H9 (cell line): ENCODE data around the gene GRB10. TPM values are rescaled to one million over a fixed set of nuclear protein-coding genes. Genes with fewer than 3 reads are reported as not detected.
A peak's percentile ranks its signal among the peaks of the same experiment; 100 is the strongest.

Source experiments
- DNase-seq: peaks from one replicate; pipeline ENCODE4 v3.0.0-alpha.2; 2017
- H2AFZ ChIP-seq: one replicate; pipeline ENCODE4 v1.6.1; 2013; ENCODE audit warnings: mild to moderate bottlenecking, low read length, control low read depth, moderate library complexity
- H2AK5ac ChIP-seq: 2 replicates; pipeline ENCODE4 v1.6.1; 2013; ENCODE audit warnings: low read length, control low read depth, mixed read lengths; ENCODE audit not compliant: insufficient read length
- H2BK120ac ChIP-seq: one replicate; pipeline ENCODE4 v1.6.1; 2013; ENCODE audit warnings: low read depth, mild to moderate bottlenecking, low read length, control low read depth, inconsistent platforms; ENCODE audit not compliant: poor library complexity, severe bottlenecking
- H2BK12ac ChIP-seq: 2 replicates; pipeline ENCODE4 v1.6.1; 2013; ENCODE audit warnings: low read length, control low read depth, mixed read lengths, low read depth; ENCODE audit not compliant: insufficient read length
- H2BK15ac ChIP-seq: 2 replicates; pipeline ENCODE4 v1.6.1; 2013; ENCODE audit warnings: low read depth, low read length, control low read depth
- H2BK20ac ChIP-seq: one replicate; pipeline ENCODE4 v1.6.1; 2013; ENCODE audit warnings: low read depth, mild to moderate bottlenecking, low read length, control low read depth, inconsistent platforms; ENCODE audit not compliant: poor library complexity, severe bottlenecking
- H2BK5ac ChIP-seq: 2 replicates; pipeline ENCODE4 v1.6.1; 2013; ENCODE audit warnings: low read length, control low read depth, mixed read lengths; ENCODE audit not compliant: insufficient read length
- H3K14ac ChIP-seq: 2 replicates; pipeline ENCODE4 v1.6.1; 2013; ENCODE audit warnings: low read length, control low read depth; ENCODE audit not compliant: insufficient read depth
- H3K18ac ChIP-seq: 2 replicates; pipeline ENCODE4 v1.6.1; 2013; ENCODE audit warnings: low read depth, mild to moderate bottlenecking, mixed read lengths, low read length, control low read depth; ENCODE audit not compliant: insufficient read length
- H3K23ac ChIP-seq: 2 replicates; pipeline ENCODE4 v1.6.1; 2013; ENCODE audit warnings: low read length, control low read depth, mixed read lengths, low read depth; ENCODE audit not compliant: insufficient read length
- H3K23me2 ChIP-seq: 2 replicates; pipeline ENCODE4 v1.6.1; 2013; ENCODE audit warnings: low read depth, mild to moderate bottlenecking, mixed read lengths, low read length, control low read depth; ENCODE audit not compliant: insufficient read length, poor library complexity, severe bottlenecking
- H3K27ac ChIP-seq: 2 replicates; pipeline ENCODE4 v1.5.1; 2013; ENCODE audit warnings: low read length, control low read depth, mixed read lengths, low read depth; ENCODE audit not compliant: insufficient read length
- H3K27me3 ChIP-seq: 2 replicates; pipeline ENCODE4 v1.6.1; 2013; ENCODE audit warnings: low read length, control low read depth, inconsistent platforms; ENCODE audit not compliant: insufficient read depth
- H3K4ac ChIP-seq: 2 replicates; pipeline ENCODE4 v1.6.1; 2013; ENCODE audit warnings: low read depth, mild to moderate bottlenecking, control low read depth, inconsistent platforms, low read length, moderate library complexity
- H3K4me1 ChIP-seq: 2 replicates; pipeline ENCODE4 v1.6.1; 2013; ENCODE audit warnings: low read length, control low read depth, inconsistent platforms; ENCODE audit not compliant: insufficient read depth
- H3K4me2 ChIP-seq: 2 replicates; pipeline ENCODE4 v1.6.1; 2013; ENCODE audit warnings: low read length, control low read depth, mixed read lengths; ENCODE audit not compliant: insufficient read length, insufficient read depth
- H3K56ac ChIP-seq: 2 replicates; pipeline ENCODE4 v1.6.1; 2013; ENCODE audit warnings: low read depth, mild to moderate bottlenecking, mixed read lengths, low read length, control low read depth; ENCODE audit not compliant: insufficient read length
- H3K79me1 ChIP-seq: 2 replicates; pipeline ENCODE4 v1.6.1; 2013; ENCODE audit warnings: low read depth, mild to moderate bottlenecking, moderate library complexity, low read length, control low read depth, inconsistent platforms; ENCODE audit not compliant: insufficient read depth, poor library complexity, severe bottlenecking
- H3K79me2 ChIP-seq: 2 replicates; pipeline ENCODE4 v1.6.1; 2013; ENCODE audit warnings: low read length, control low read depth, inconsistent platforms; ENCODE audit not compliant: insufficient read depth
- H3K9ac ChIP-seq: 2 replicates; pipeline ENCODE4 v1.6.1; 2013; ENCODE audit warnings: low read length, control low read depth, mixed read lengths; ENCODE audit not compliant: insufficient read length; ENCODE audit errors: extremely low read depth
- H3K9me3 ChIP-seq: one replicate; pipeline ENCODE4 v1.6.1; 2013; ENCODE audit warnings: low read depth, low read length, inconsistent platforms; ENCODE audit not compliant: control insufficient read depth
- H3T11ph ChIP-seq: one replicate; pipeline ENCODE4 v1.6.1; 2013; ENCODE audit warnings: mild to moderate bottlenecking, low read length, control low read depth, inconsistent platforms
- H4K20me1 ChIP-seq: one replicate; pipeline ENCODE4 v1.6.1; 2013; ENCODE audit not compliant: control insufficient read depth, insufficient read length, insufficient read depth
- H4K5ac ChIP-seq: 2 replicates; pipeline ENCODE4 v1.6.1; 2013; ENCODE audit warnings: low read depth, mild to moderate bottlenecking, mixed read lengths, low read length, control low read depth; ENCODE audit not compliant: insufficient read length
- H4K8ac ChIP-seq: replicated peaks from 2 replicates; pipeline ENCODE4 v1.6.1; 2013; ENCODE audit warnings: low read length, control low read depth, mixed read lengths, low read depth; ENCODE audit not compliant: insufficient read length
- H4K91ac ChIP-seq: 2 replicates; pipeline ENCODE4 v1.6.1; 2013; ENCODE audit warnings: low read depth, mild to moderate bottlenecking, moderate library complexity, mixed read lengths, low read length, control low read depth; ENCODE audit not compliant: insufficient read length
- H3K27ac Mint-ChIP-seq, 3 experiments: 2 replicates in 2 of 3; 3 replicates in 1 of 3; pipeline ENCODE4 v1.8.0; 2020 to 2021; ENCODE audit warnings: mixed read lengths in 3 of 3, mild to moderate bottlenecking in 1 of 3, moderate library complexity in 1 of 3
- H3K27me3 Mint-ChIP-seq: 2 replicates; pipeline ENCODE4 v1.8.0; 2021; ENCODE audit warnings: low read depth, mild to moderate bottlenecking, moderate library complexity, mixed read lengths
- H3K36me3 Mint-ChIP-seq, 3 experiments: 2 replicates in 2 of 3; 3 replicates in 1 of 3; pipeline ENCODE4 v1.8.0; 2020 to 2021; ENCODE audit warnings: low read depth in 3 of 3, mixed read lengths in 3 of 3; ENCODE audit not compliant: insufficient read depth in 1 of 3
- H3K4me1 Mint-ChIP-seq, 2 experiments: 2 replicates each; pipeline ENCODE4 v1.8.0; 2020; ENCODE audit warnings: mixed read lengths in 2 of 2
- H3K4me3 Mint-ChIP-seq, 2 experiments: 2 replicates in 1 of 2; 3 replicates in 1 of 2; pipeline ENCODE4 v1.8.0; 2020 to 2021; ENCODE audit warnings: mild to moderate bottlenecking in 2 of 2, mixed read lengths in 2 of 2, moderate library complexity in 1 of 2
- H3K9me3 Mint-ChIP-seq, 2 experiments: 2 replicates in 1 of 2; 3 replicates in 1 of 2; pipeline ENCODE4 v1.8.0; 2020; ENCODE audit warnings: mild to moderate bottlenecking in 2 of 2, mixed read lengths in 2 of 2, moderate library complexity in 1 of 2
- WGBS: extraction: QIAGEN DNeasy Blood & Tissue Kit; methylation state at CpG from one replicate; pipeline ENCODE4 v1.1.7; 2013; ENCODE audit warnings: missing lambda C conversion rate, low lambda C conversion rate, mixed read lengths; ENCODE audit not compliant: insufficient read length; ENCODE audit errors: extremely low coverage; 5-methylcytosine and 5-hydroxymethylcytosine counted together
- total RNA-seq: library from RNA; stranded (reverse); gene quantifications from 2 replicates; pipeline ENCODE4 v1.2.1, GENCODE V29; 2021
- TF ChIP-seq, protein P1 (sequence below): fragments of 200-600 bp; sonication (generic); conservative IDR thresholded peaks from 3 replicates; pipeline ENCODE4 v1.8.0; 2021; ENCODE audit warnings: antibody characterized with exemption, mild to moderate bottlenecking

The GRB10 gene
- total RNA-seq, 1 experiment from 2014 or later, result 108 TPM

DNA sequence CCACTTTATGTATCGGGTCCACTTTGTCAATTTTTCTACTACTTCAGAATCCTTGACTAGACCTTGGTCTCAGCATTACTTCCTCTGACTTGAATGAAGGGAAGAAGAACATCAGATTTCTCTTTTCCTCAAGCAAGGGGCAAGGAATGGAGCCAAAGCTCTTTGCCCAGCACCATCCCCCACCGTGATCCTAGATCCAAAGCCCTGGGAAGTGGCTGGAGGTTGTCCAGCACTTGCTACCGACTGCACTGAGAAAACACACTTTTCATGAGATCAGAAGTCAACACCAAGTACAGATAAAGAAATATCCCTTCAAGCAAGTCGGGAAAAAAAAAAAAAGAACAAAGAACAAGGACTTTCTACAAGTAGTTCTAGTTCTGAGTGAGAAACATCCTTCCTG is 115.4 kb downstream of the GRB10 start:
- Histone ChIP-seq H3K14ac (no peak overlapping the region), H3K79me1 (no peaks in the 10 kb centered on the region), H2BK12ac (no peak overlapping the region), H3K4me2 (no peak overlapping the region), H3K4me1 (no peaks in the 10 kb centered on the region), H2BK120ac (no peak overlapping the region), H2BK15ac (no peak overlapping the region), H2BK20ac (no peak overlapping the region), H3K79me2 (peaks cover 1% of the 10 kb centered on the region; the same call in 1 of the 2 replicates), H4K20me1 (no peaks in the 10 kb centered on the region), H3K56ac (no peak overlapping the region), H4K8ac (no peak overlapping the region), H3K4ac (no peak overlapping the region), H2BK5ac (no peak overlapping the region), H3T11ph (no peak overlapping the region), H3K23me2 (no peaks in the 10 kb centered on the region), H2AK5ac (no peak overlapping the region), H3K27ac (no peak overlapping the region), H4K5ac (no peak overlapping the region), H3K18ac (no peak overlapping the region), H3K27me3 (no peaks in the 10 kb centered on the region), H2AFZ (no peak overlapping the region), H3K9me3 (no peaks in the 10 kb centered on the region), H3K9ac (no peak overlapping the region), H3K23ac (no peak overlapping the region), H4K91ac (no peak overlapping the region)
- H3K27ac Mint-ChIP-seq, result peak overlapping the region in 2 of 3 experiments; percentile 61 to 82; a peak in 3 of 7 replicates
- H3K4me1 Mint-ChIP-seq, result no peaks in the 10 kb centered on the region; a peak in 1 of 4 replicates
- TF ChIP-seq, protein P1, sequence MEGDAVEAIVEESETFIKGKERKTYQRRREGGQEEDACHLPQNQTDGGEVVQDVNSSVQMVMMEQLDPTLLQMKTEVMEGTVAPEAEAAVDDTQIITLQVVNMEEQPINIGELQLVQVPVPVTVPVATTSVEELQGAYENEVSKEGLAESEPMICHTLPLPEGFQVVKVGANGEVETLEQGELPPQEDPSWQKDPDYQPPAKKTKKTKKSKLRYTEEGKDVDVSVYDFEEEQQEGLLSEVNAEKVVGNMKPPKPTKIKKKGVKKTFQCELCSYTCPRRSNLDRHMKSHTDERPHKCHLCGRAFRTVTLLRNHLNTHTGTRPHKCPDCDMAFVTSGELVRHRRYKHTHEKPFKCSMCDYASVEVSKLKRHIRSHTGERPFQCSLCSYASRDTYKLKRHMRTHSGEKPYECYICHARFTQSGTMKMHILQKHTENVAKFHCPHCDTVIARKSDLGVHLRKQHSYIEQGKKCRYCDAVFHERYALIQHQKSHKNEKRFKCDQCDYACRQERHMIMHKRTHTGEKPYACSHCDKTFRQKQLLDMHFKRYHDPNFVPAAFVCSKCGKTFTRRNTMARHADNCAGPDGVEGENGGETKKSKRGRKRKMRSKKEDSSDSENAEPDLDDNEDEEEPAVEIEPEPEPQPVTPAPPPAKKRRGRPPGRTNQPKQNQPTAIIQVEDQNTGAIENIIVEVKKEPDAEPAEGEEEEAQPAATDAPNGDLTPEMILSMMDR, result no peak
- H3K4me3 Mint-ChIP-seq, result no peak overlapping the region
- peaks cover 20 to 64% (median 51%) of the 10 kb centered on the region in 3 experiments for H3K36me3 Mint-ChIP-seq
- no peak for DNase-seq
- H3K27me3 Mint-ChIP-seq, result no peaks in the 10 kb centered on the region
- peaks cover 0 to 3% of the 10 kb centered on the region in 2 experiments; a peak in 1 of 5 replicates for H3K9me3 Mint-ChIP-seq
- no CpG with 5 or more reads among the region's 4 CpGs for WGBS
